ENCODE measurements around the gene UBE2I.

Gene UBE2I

GRCh38 chr16:1347286-1347855 is 37.9 kb downstream of the UBE2I start:
- ChIA-PET CTCF (no interaction called here), POLR2A (no interaction called here)
- no peak overlapping the region for H3K4me3 ChIP-seq (ENCODE audit: low read depth, low read length)
- TF ChIP-seq, protein P1, sequence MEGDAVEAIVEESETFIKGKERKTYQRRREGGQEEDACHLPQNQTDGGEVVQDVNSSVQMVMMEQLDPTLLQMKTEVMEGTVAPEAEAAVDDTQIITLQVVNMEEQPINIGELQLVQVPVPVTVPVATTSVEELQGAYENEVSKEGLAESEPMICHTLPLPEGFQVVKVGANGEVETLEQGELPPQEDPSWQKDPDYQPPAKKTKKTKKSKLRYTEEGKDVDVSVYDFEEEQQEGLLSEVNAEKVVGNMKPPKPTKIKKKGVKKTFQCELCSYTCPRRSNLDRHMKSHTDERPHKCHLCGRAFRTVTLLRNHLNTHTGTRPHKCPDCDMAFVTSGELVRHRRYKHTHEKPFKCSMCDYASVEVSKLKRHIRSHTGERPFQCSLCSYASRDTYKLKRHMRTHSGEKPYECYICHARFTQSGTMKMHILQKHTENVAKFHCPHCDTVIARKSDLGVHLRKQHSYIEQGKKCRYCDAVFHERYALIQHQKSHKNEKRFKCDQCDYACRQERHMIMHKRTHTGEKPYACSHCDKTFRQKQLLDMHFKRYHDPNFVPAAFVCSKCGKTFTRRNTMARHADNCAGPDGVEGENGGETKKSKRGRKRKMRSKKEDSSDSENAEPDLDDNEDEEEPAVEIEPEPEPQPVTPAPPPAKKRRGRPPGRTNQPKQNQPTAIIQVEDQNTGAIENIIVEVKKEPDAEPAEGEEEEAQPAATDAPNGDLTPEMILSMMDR (IDR thresholded peaks at IDR 0.05; ENCODE audit: insufficient read depth, low read length, missing control alignments) = no peak
- no peak for DNase-seq (ENCODE audit: low read depth, low spot score)

GRCh38 chr16:1347962-1348361 is 38.5 kb downstream of the UBE2I start:
- DNase-seq (ENCODE audit: low read depth, low spot score) = no peak
- CTCF ChIA-PET = no interaction called here
- POLR2A ChIA-PET = no interaction called here
- no peak overlapping the region for H3K4me3 ChIP-seq (ENCODE audit: low read depth, low read length)
- TF ChIP-seq, protein P1 (IDR thresholded peaks at IDR 0.05; ENCODE audit: insufficient read depth, low read length, missing control alignments) = no peak

DNA sequence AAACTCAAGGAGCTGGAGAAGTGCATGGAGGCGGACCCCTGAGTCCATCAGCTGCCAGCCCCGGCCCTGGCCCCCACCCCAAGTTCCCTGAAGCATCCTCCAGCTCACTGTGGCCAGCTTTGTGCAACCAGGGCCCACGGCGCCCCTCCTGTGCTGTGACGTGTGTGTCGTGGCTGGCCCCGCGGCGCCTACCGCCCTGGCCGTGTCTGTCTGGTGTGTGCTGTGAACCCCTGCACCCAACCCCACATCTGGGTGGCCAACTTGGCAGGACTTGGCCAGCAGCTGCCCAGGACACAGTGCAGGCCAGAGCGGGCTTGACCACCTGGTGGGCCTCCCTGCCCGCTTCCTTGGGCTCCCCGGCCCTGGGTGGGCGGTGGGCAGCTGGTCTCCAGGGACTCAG is 39.0 kb downstream of the UBE2I start:
- TF ChIP-seq, protein P1 (IDR thresholded peaks at IDR 0.05; ENCODE audit: insufficient read depth, low read length, missing control alignments) = no peak
- no peak overlapping the region for H3K4me3 ChIP-seq (ENCODE audit: low read depth, low read length)
- no peak for DNase-seq (ENCODE audit: low read depth, low spot score)
- POLR2A ChIA-PET = interaction anchor here (0.7 kb wide), 1 partner anchor 31 kb away, joined by 3 read pairs; no protein-coding TSS in a partner anchor
- CTCF ChIA-PET = no interaction called here

GRCh38 chr16:1348926-1349325 is 39.5 kb downstream of the UBE2I start:
- no peak for DNase-seq (ENCODE audit: low read depth, low spot score)
- TF ChIP-seq, protein P1 (IDR thresholded peaks at IDR 0.05; ENCODE audit: insufficient read depth, low read length, missing control alignments) = no peak
- no peak overlapping the region for H3K4me3 ChIP-seq (ENCODE audit: low read depth, low read length)
- ChIA-PET CTCF (no interaction called here), POLR2A (interaction anchor here (0.7 kb wide), 1 partner anchor 32 kb away, joined by 3 read pairs; no protein-coding TSS in a partner anchor)

- ChIA-PET POLR2A (no interaction called here), CTCF (interaction anchor here (1.0 kb wide), 1 partner anchor 33 kb away, joined by 3 read pairs; no protein-coding TSS in a partner anchor)
- TF ChIP-seq, protein P1 (IDR thresholded peaks at IDR 0.05; ENCODE audit: insufficient read depth, low read length, missing control alignments) = no peak
- DNase-seq (ENCODE audit: low read depth, low spot score) = no peak
- no peak overlapping the region for H3K4me3 ChIP-seq (ENCODE audit: low read depth, low read length)
Measured at GRCh38 chr16:1349351-1349750, 39.9 kb downstream of the UBE2I start.

DNA sequence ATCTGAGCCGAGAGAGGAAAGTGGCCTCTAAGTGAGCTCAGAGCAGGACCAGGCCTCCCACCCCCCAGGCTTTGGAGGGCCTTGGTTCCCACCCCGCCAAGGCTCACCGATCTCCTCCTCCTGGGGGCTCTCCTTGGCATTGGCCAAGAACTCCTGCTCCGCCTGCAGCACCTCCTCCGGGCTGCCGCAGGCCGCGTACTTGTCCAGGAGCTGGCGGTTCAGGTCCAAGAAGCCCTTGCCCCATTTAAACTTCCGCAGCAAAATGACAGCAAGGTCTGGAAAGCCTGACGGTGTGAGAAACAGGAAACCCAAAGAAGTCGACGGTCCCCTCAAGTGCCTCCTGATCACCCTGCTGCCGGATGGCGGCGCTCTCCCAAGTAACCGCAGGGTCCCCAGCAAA is 40.5 kb downstream of the UBE2I start:
- TF ChIP-seq, protein P1 (IDR thresholded peaks at IDR 0.05; ENCODE audit: insufficient read depth, low read length, missing control alignments) = no peak
- H3K4me3 ChIP-seq (ENCODE audit: low read depth, low read length) = no peak overlapping the region
- no peak for DNase-seq (ENCODE audit: low read depth, low spot score)
- ChIA-PET CTCF (interaction anchor here (1.0 kb wide), 1 partner anchor 34 kb away, joined by 3 read pairs; no protein-coding TSS in a partner anchor), POLR2A (no interaction called here)
